ENCODE results near the gene C19orf67. TPM values are rescaled to one million over a fixed set of nuclear protein-coding genes. Genes with fewer than 3 reads are reported as not detected.

C19orf67 gene
- total and polyA plus RNA-seq, 2 of the 13 experiments (the other 11 are each of a cell fraction or from before 2014, with no cell fraction given), result 0.11 to 0.32 TPM

DNA sequence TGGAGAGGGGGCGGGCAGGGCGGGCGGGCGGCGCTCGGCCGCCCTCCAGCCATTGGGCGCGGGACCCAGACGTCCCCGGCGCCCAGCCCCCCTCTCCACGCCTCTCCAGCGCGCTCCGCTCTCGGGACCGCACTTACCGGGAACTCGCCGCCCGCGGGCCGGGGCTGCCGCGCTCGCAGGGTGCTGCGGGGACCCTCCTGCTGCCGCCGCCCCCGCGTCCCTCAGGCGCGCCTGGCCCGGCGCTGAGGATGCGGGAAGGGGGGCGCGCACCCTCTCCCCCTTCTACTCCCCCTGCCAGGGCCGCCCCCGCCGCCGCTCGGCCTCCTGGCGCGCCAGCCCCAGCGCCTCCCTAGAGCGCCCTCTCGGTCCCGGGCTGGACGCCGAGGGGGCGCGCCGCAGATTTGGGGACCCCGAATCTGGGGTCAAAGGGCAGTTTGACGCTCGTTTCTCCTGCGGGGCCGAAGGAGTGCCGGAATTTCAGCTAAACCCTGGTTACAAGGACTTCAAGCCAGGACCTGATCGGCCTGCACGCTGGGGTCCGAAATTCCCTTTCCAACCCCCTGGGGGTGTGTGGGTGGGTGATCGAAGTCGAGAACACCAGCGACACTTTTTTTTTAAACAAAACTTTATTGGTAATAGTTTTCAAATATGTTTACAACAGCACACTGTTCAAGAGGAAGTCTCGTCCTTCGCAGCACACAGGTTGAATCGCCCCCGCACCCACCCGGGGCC, 5.7 kb upstream of the C19orf67 start (continued):
- TF ChIP-seq MAZ (IDR thresholded peaks at IDR 0.05; ENCODE audit: borderline replicate concordance, low read depth, low read length), result no peak; the same call in 1 of the 2 replicates
- TF ChIP-seq MAZ (CRISPR knock-in tag; IDR thresholded peaks at IDR 0.05; ENCODE audit: low read depth), result peak; percentile 61; the same call in 1 of the 2 replicates
- TF ChIP-seq SKI (IDR thresholded peaks at IDR 0.05; ENCODE audit: partially characterized antibody), result peak; percentile 80
- no peak for TF ChIP-seq REXO4 (CRISPR knock-in tag; IDR thresholded peaks at IDR 0.05; ENCODE audit: borderline replicate concordance)
- no peak for TF ChIP-seq TSC22D2 (CRISPR knock-in tag; IDR thresholded peaks at IDR 0.05; ENCODE audit: borderline replicate concordance)
- no peak for TF ChIP-seq CEBPB (IDR thresholded peaks at IDR 0.05; ENCODE audit: borderline replicate concordance, low read depth, low read length)
- peak; percentile 45; the same call in 1 of the 2 replicates for TF ChIP-seq RAD21 (CRISPR knock-in tag; IDR thresholded peaks at IDR 0.05)
- no peak for TF ChIP-seq CCAR2 (optimal IDR thresholded peaks at IDR 0.05; ENCODE audit: low read depth, low read length)
- no peak for TF ChIP-seq TBL1XR1 (IDR thresholded peaks at IDR 0.05; ENCODE audit: borderline replicate concordance, low read length, partially characterized antibody)
- TF ChIP-seq BORCS8-MEF2B (CRISPR knock-in tag; IDR thresholded peaks at IDR 0.05), result peak; percentile 40; the same call in 1 of the 2 replicates
- TF ChIP-seq ISX (CRISPR knock-in tag; conservative IDR thresholded peaks at IDR 0.05), result no peak
- no peak for TF ChIP-seq ZKSCAN8 (CRISPR knock-in tag; IDR thresholded peaks at IDR 0.05; ENCODE audit: borderline replicate concordance)
- TF ChIP-seq, protein P1, sequence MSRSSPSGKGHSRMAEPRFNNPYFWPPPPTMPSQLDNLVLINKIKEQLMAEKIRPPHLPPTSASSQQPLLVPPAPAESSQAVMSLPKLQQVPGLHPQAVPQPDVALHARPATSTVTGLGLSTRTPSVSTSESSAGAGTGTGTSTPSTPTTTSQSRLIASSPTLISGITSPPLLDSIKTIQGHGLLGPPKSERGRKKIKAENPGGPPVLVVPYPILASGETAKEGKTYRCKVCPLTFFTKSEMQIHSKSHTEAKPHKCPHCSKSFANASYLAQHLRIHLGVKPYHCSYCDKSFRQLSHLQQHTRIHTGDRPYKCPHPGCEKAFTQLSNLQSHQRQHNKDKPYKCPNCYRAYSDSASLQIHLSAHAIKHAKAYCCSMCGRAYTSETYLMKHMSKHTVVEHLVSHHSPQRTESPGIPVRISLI (CRISPR knock-in tag; IDR thresholded peaks at IDR 0.05; ENCODE audit: borderline replicate concordance), result peak; percentile 92
- 0 out of 2 replicates have a peak, but pooled peaks have one; percentile 49 for TF ChIP-seq ZNF546 (CRISPR knock-in tag; conservative IDR thresholded peaks at IDR 0.05)
- no peak for TF ChIP-seq FOXJ3 (CRISPR knock-in tag; IDR thresholded peaks at IDR 0.05; ENCODE audit: borderline replicate concordance)
- TF ChIP-seq POLR2AphosphoS2 (IDR thresholded peaks at IDR 0.05; ENCODE audit: low read depth, low read length), result no peak
- peak; percentile 47 for TF ChIP-seq XRCC5 (optimal IDR thresholded peaks at IDR 0.05; ENCODE audit: low read length)
- 0 out of 2 replicates have a peak, but pooled peaks have one; percentile 39 for TF ChIP-seq ZNF230 (CRISPR knock-in tag; IDR thresholded peaks at IDR 0.05)
- TF ChIP-seq NR2C2 (CRISPR knock-in tag; IDR thresholded peaks at IDR 0.05; ENCODE audit: borderline replicate concordance), result peak; percentile 83
- no peak for TF ChIP-seq SMC3 (IDR thresholded peaks at IDR 0.05; ENCODE audit: low read length)
- TF ChIP-seq ZNF709 (CRISPR knock-in tag; IDR thresholded peaks at IDR 0.05), result peak; percentile 43; the same call in 1 of the 2 replicates
- TF ChIP-seq GMEB1 (CRISPR knock-in tag; IDR thresholded peaks at IDR 0.05; ENCODE audit: borderline replicate concordance), result peak; percentile 36; the same call in 1 of the 2 replicates
- TF ChIP-seq ZNF567 (CRISPR knock-in tag; IDR thresholded peaks at IDR 0.05; ENCODE audit: borderline replicate concordance), result 0 out of 2 replicates have a peak, but pooled peaks have one; percentile 50
- TF ChIP-seq, protein P2, sequence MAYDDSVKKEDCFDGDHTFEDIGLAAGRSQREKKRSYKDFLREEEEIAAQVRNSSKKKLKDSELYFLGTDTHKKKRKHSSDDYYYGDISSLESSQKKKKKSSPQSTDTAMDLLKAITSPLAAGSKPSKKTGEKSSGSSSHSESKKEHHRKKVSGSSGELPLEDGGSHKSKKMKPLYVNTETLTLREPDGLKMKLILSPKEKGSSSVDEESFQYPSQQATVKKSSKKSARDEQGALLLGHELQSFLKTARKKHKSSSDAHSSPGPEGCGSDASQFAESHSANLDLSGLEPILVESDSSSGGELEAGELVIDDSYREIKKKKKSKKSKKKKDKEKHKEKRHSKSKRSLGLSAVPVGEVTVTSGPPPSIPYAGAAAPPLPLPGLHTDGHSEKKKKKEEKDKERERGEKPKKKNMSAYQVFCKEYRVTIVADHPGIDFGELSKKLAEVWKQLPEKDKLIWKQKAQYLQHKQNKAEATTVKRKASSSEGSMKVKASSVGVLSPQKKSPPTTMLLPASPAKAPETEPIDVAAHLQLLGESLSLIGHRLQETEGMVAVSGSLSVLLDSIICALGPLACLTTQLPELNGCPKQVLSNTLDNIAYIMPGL (CRISPR knock-in tag; IDR thresholded peaks at IDR 0.05; ENCODE audit: borderline replicate concordance in 1 of 2, low read depth in 1 of 2), result peak in 1 of 2 experiments; percentile 72; a peak in 2 of 4 replicates
- no peak for TF ChIP-seq ZNF547 (CRISPR knock-in tag; IDR thresholded peaks at IDR 0.05)
- no peak for TF ChIP-seq KLF6 (CRISPR knock-in tag; IDR thresholded peaks at IDR 0.05)
